H9 (cell line): ENCODE data around the gene OSBPL9. TPM values are rescaled to one million over a fixed set of nuclear protein-coding genes. Genes with fewer than 3 reads are reported as not detected.
"Not testable (repeated sequence)": the region's sequence is repeated elsewhere in the genome, so short reads cannot be mapped to it uniquely, and the experiment has no call there.

Experiments used
- DNase-seq: peaks from one replicate; pipeline ENCODE4 v3.0.0-alpha.2; 2017
- H2AFZ ChIP-seq: one replicate; pipeline ENCODE4 v1.6.1; 2013; ENCODE audit warnings: mild to moderate bottlenecking, low read length, control low read depth, moderate library complexity
- H2AK5ac ChIP-seq: 2 replicates; pipeline ENCODE4 v1.6.1; 2013; ENCODE audit warnings: low read length, control low read depth, mixed read lengths; ENCODE audit not compliant: insufficient read length
- H2BK120ac ChIP-seq: one replicate; pipeline ENCODE4 v1.6.1; 2013; ENCODE audit warnings: low read depth, mild to moderate bottlenecking, low read length, control low read depth, inconsistent platforms; ENCODE audit not compliant: poor library complexity, severe bottlenecking
- H2BK12ac ChIP-seq: 2 replicates; pipeline ENCODE4 v1.6.1; 2013; ENCODE audit warnings: low read length, control low read depth, mixed read lengths, low read depth; ENCODE audit not compliant: insufficient read length
- H2BK15ac ChIP-seq: 2 replicates; pipeline ENCODE4 v1.6.1; 2013; ENCODE audit warnings: low read depth, low read length, control low read depth
- H2BK20ac ChIP-seq: one replicate; pipeline ENCODE4 v1.6.1; 2013; ENCODE audit warnings: low read depth, mild to moderate bottlenecking, low read length, control low read depth, inconsistent platforms; ENCODE audit not compliant: poor library complexity, severe bottlenecking
- H2BK5ac ChIP-seq: 2 replicates; pipeline ENCODE4 v1.6.1; 2013; ENCODE audit warnings: low read length, control low read depth, mixed read lengths; ENCODE audit not compliant: insufficient read length
- H3K14ac ChIP-seq: 2 replicates; pipeline ENCODE4 v1.6.1; 2013; ENCODE audit warnings: low read length, control low read depth; ENCODE audit not compliant: insufficient read depth
- H3K18ac ChIP-seq: 2 replicates; pipeline ENCODE4 v1.6.1; 2013; ENCODE audit warnings: low read depth, mild to moderate bottlenecking, mixed read lengths, low read length, control low read depth; ENCODE audit not compliant: insufficient read length
- H3K23ac ChIP-seq: 2 replicates; pipeline ENCODE4 v1.6.1; 2013; ENCODE audit warnings: low read length, control low read depth, mixed read lengths, low read depth; ENCODE audit not compliant: insufficient read length
- H3K23me2 ChIP-seq: 2 replicates; pipeline ENCODE4 v1.6.1; 2013; ENCODE audit warnings: low read depth, mild to moderate bottlenecking, mixed read lengths, low read length, control low read depth; ENCODE audit not compliant: insufficient read length, poor library complexity, severe bottlenecking
- H3K27ac ChIP-seq: 2 replicates; pipeline ENCODE4 v1.5.1; 2013; ENCODE audit warnings: low read length, control low read depth, mixed read lengths, low read depth; ENCODE audit not compliant: insufficient read length
- H3K27me3 ChIP-seq: 2 replicates; pipeline ENCODE4 v1.6.1; 2013; ENCODE audit warnings: low read length, control low read depth, inconsistent platforms; ENCODE audit not compliant: insufficient read depth
- H3K4ac ChIP-seq: 2 replicates; pipeline ENCODE4 v1.6.1; 2013; ENCODE audit warnings: low read depth, mild to moderate bottlenecking, control low read depth, inconsistent platforms, low read length, moderate library complexity
- H3K4me1 ChIP-seq: 2 replicates; pipeline ENCODE4 v1.6.1; 2013; ENCODE audit warnings: low read length, control low read depth, inconsistent platforms; ENCODE audit not compliant: insufficient read depth
- H3K4me2 ChIP-seq: 2 replicates; pipeline ENCODE4 v1.6.1; 2013; ENCODE audit warnings: low read length, control low read depth, mixed read lengths; ENCODE audit not compliant: insufficient read length, insufficient read depth
- H3K56ac ChIP-seq: 2 replicates; pipeline ENCODE4 v1.6.1; 2013; ENCODE audit warnings: low read depth, mild to moderate bottlenecking, mixed read lengths, low read length, control low read depth; ENCODE audit not compliant: insufficient read length
- H3K79me1 ChIP-seq: 2 replicates; pipeline ENCODE4 v1.6.1; 2013; ENCODE audit warnings: low read depth, mild to moderate bottlenecking, moderate library complexity, low read length, control low read depth, inconsistent platforms; ENCODE audit not compliant: insufficient read depth, poor library complexity, severe bottlenecking
- H3K79me2 ChIP-seq: 2 replicates; pipeline ENCODE4 v1.6.1; 2013; ENCODE audit warnings: low read length, control low read depth, inconsistent platforms; ENCODE audit not compliant: insufficient read depth
- H3K9ac ChIP-seq: 2 replicates; pipeline ENCODE4 v1.6.1; 2013; ENCODE audit warnings: low read length, control low read depth, mixed read lengths; ENCODE audit not compliant: insufficient read length; ENCODE audit errors: extremely low read depth
- H3K9me3 ChIP-seq: one replicate; pipeline ENCODE4 v1.6.1; 2013; ENCODE audit warnings: low read depth, low read length, inconsistent platforms; ENCODE audit not compliant: control insufficient read depth
- H3T11ph ChIP-seq: one replicate; pipeline ENCODE4 v1.6.1; 2013; ENCODE audit warnings: mild to moderate bottlenecking, low read length, control low read depth, inconsistent platforms
- H4K20me1 ChIP-seq: one replicate; pipeline ENCODE4 v1.6.1; 2013; ENCODE audit not compliant: control insufficient read depth, insufficient read length, insufficient read depth
- H4K5ac ChIP-seq: 2 replicates; pipeline ENCODE4 v1.6.1; 2013; ENCODE audit warnings: low read depth, mild to moderate bottlenecking, mixed read lengths, low read length, control low read depth; ENCODE audit not compliant: insufficient read length
- H4K8ac ChIP-seq: replicated peaks from 2 replicates; pipeline ENCODE4 v1.6.1; 2013; ENCODE audit warnings: low read length, control low read depth, mixed read lengths, low read depth; ENCODE audit not compliant: insufficient read length
- H4K91ac ChIP-seq: 2 replicates; pipeline ENCODE4 v1.6.1; 2013; ENCODE audit warnings: low read depth, mild to moderate bottlenecking, moderate library complexity, mixed read lengths, low read length, control low read depth; ENCODE audit not compliant: insufficient read length
- H3K27ac Mint-ChIP-seq, 3 experiments: 2 replicates in 2 of 3; 3 replicates in 1 of 3; pipeline ENCODE4 v1.8.0; 2020 to 2021; ENCODE audit warnings: mixed read lengths in 3 of 3, mild to moderate bottlenecking in 1 of 3, moderate library complexity in 1 of 3
- H3K27me3 Mint-ChIP-seq: 2 replicates; pipeline ENCODE4 v1.8.0; 2021; ENCODE audit warnings: low read depth, mild to moderate bottlenecking, moderate library complexity, mixed read lengths
- H3K36me3 Mint-ChIP-seq, 3 experiments: 2 replicates in 2 of 3; 3 replicates in 1 of 3; pipeline ENCODE4 v1.8.0; 2020 to 2021; ENCODE audit warnings: low read depth in 3 of 3, mixed read lengths in 3 of 3; ENCODE audit not compliant: insufficient read depth in 1 of 3
- H3K4me1 Mint-ChIP-seq, 2 experiments: 2 replicates each; pipeline ENCODE4 v1.8.0; 2020; ENCODE audit warnings: mixed read lengths in 2 of 2
- H3K4me3 Mint-ChIP-seq, 2 experiments: 2 replicates in 1 of 2; 3 replicates in 1 of 2; pipeline ENCODE4 v1.8.0; 2020 to 2021; ENCODE audit warnings: mild to moderate bottlenecking in 2 of 2, mixed read lengths in 2 of 2, moderate library complexity in 1 of 2
- H3K9me3 Mint-ChIP-seq, 2 experiments: 2 replicates in 1 of 2; 3 replicates in 1 of 2; pipeline ENCODE4 v1.8.0; 2020; ENCODE audit warnings: mild to moderate bottlenecking in 2 of 2, mixed read lengths in 2 of 2, moderate library complexity in 1 of 2
- CTCF ChIP-seq: fragments of 200-600 bp; sonication (generic); conservative IDR thresholded peaks from 3 replicates; pipeline ENCODE4 v1.8.0; 2021; ENCODE audit warnings: antibody characterized with exemption, mild to moderate bottlenecking
- WGBS: extraction: QIAGEN DNeasy Blood & Tissue Kit; methylation state at CpG from one replicate; pipeline ENCODE4 v1.1.7; 2013; ENCODE audit warnings: missing lambda C conversion rate, low lambda C conversion rate, mixed read lengths; ENCODE audit not compliant: insufficient read length; ENCODE audit errors: extremely low coverage; 5-methylcytosine and 5-hydroxymethylcytosine counted together
- total RNA-seq: library from RNA; stranded (reverse); gene quantifications from 2 replicates; pipeline ENCODE4 v1.2.1, GENCODE V29; 2021

The OSBPL9 gene
- total RNA-seq, 1 experiment from 2014 or later = 76.7 TPM

DNA sequence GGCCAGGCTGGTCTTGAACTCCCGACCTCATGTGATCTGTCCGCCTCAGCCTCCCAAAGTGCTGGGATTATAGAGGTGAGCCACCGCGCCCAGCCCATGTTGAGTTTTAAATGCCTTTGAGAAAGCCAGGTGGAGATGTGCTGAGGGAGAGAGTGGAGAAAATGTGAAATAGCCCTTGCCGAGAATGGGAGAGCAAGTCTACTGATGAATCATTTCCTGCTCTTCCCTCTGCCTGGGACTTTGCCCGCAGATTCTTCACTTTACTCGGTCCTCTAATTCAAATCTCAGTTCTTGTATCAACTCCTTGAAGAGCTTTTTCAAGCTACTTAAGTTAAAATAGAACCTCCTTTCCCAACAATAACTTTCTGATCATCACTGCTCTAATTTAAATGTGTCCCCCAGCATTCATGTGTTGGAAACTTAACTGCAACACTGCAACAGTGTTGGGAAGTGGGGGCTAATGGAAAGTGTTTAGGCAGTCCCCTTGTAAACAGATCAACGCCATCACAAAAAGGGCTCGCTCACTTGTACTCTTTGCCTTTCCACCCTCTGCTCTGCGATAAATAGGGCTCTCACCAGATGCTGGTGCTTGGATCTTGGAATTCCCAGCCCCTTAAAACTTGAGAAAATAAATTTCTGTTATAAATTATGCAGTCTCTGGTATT is 27.8 kb downstream of the OSBPL9 start:
- no peak overlapping the region for H2BK15ac ChIP-seq
- no peaks in the 10 kb centered on the region for H3K79me1 ChIP-seq
- no peak overlapping the region for H3K14ac ChIP-seq
- no peak overlapping the region for H2BK120ac ChIP-seq
- H3K9me3 Mint-ChIP-seq = no peaks in the 10 kb centered on the region; a peak in 1 of 5 replicates
- H3K4me1 Mint-ChIP-seq = peaks cover 25 to 36% of the 10 kb centered on the region in 2 experiments
- no peak for TF ChIP-seq CTCF
- no peak for DNase-seq
- peak overlapping the region in 2 of 3 experiments; percentile 5 to 35; a peak in 2 of 7 replicates for H3K27ac Mint-ChIP-seq
- no peaks in the 10 kb centered on the region for H4K20me1 ChIP-seq
- H2BK5ac ChIP-seq = no peak overlapping the region
- H3K9ac ChIP-seq = no peak overlapping the region
- H3T11ph ChIP-seq = no peak overlapping the region
- no peak overlapping the region for H3K4ac ChIP-seq
- H3K79me2 ChIP-seq = no peaks in the 10 kb centered on the region
- no peak overlapping the region for H4K5ac ChIP-seq
- H2BK20ac ChIP-seq = no peak overlapping the region
- H3K56ac ChIP-seq = no peak overlapping the region
- no peak overlapping the region for H2AFZ ChIP-seq
- H3K27me3 ChIP-seq = no peaks in the 10 kb centered on the region
- H4K8ac ChIP-seq = no peak overlapping the region
- H3K4me2 ChIP-seq = no peak overlapping the region
- no peaks in the 10 kb centered on the region for H3K4me1 ChIP-seq
- no peak overlapping the region for H2AK5ac ChIP-seq
- no CpG with 5 or more reads among the region's 10 CpGs for WGBS
- H4K91ac ChIP-seq = no peak overlapping the region
- no peaks in the 10 kb centered on the region for H3K27me3 Mint-ChIP-seq
- no peaks in the 10 kb centered on the region for H3K23me2 ChIP-seq
- H2BK12ac ChIP-seq = no peak overlapping the region
- H3K27ac ChIP-seq = no peak overlapping the region
- H3K9me3 ChIP-seq = no peaks in the 10 kb centered on the region
- no peaks in the 10 kb centered on the region for H3K36me3 Mint-ChIP-seq
- H3K4me3 Mint-ChIP-seq = no peak overlapping the region
- no peak overlapping the region for H3K18ac ChIP-seq
- no peak overlapping the region for H3K23ac ChIP-seq

GRCh38 chr1:51646592-51646991 is 29.7 kb downstream of the OSBPL9 start:
- H3K9me3 ChIP-seq, H2BK15ac ChIP-seq, H3K4me1 ChIP-seq, H3K23ac ChIP-seq, H2BK12ac ChIP-seq, H3K79me1 ChIP-seq, H3K23me2 ChIP-seq, H3K36me3 Mint-ChIP-seq, H3K18ac ChIP-seq, H4K20me1 ChIP-seq, H3K4me3 Mint-ChIP-seq, H3T11ph ChIP-seq, H3K27ac Mint-ChIP-seq, H3K14ac ChIP-seq, H3K27me3 ChIP-seq, H4K91ac ChIP-seq, H4K8ac ChIP-seq, H3K27me3 Mint-ChIP-seq, H4K5ac ChIP-seq, H2BK20ac ChIP-seq, H3K9me3 Mint-ChIP-seq, H3K27ac ChIP-seq, H3K4ac ChIP-seq, H2BK5ac ChIP-seq, DNase-seq, H2AFZ ChIP-seq, H3K9ac ChIP-seq, H3K56ac ChIP-seq, H2AK5ac ChIP-seq, H3K79me2 ChIP-seq, H2BK120ac ChIP-seq, H3K4me2 ChIP-seq: not testable (repeated sequence)
- H3K4me1 Mint-ChIP-seq = peaks cover 27 to 41% of the 10 kb centered on the region in 2 experiments
- WGBS = no CpG with 5 or more reads among the region's 3 CpGs
